T-helper 2 cell treated with Interferon-gamma antibody and Interleukin-4, amounts not matched to agents 5 μg/mL and 100 μg/mL, for 36 hours (primary cell): ENCODE measurements around the gene RANBP9.

Experiments
- DNase-seq: peaks from one replicate; pipeline ENCODE4 v3.0.0; 2021; ENCODE audit warnings: low spot score
- H3K27ac Mint-ChIP-seq: one replicate; pipeline ENCODE4 v1.8.0; 2021; ENCODE audit warnings: mild to moderate bottlenecking, mixed read lengths
- H3K27me3 Mint-ChIP-seq: one replicate; pipeline ENCODE4 v1.8.0; 2021; ENCODE audit warnings: low read depth, mixed read lengths
- H3K36me3 Mint-ChIP-seq: one replicate; pipeline ENCODE4 v1.8.0; 2021; ENCODE audit warnings: low read depth, mixed read lengths
- H3K4me1 Mint-ChIP-seq: one replicate; pipeline ENCODE4 v1.8.0; 2021; ENCODE audit warnings: low read depth, mixed read lengths
- H3K4me3 Mint-ChIP-seq: one replicate; pipeline ENCODE4 v1.8.0; 2022; ENCODE audit warnings: mild to moderate bottlenecking, moderate library complexity, mixed read lengths
- H3K9me3 Mint-ChIP-seq: one replicate; pipeline ENCODE4 v1.8.0; 2021; ENCODE audit warnings: mixed read lengths

Gene RANBP9

DNA sequence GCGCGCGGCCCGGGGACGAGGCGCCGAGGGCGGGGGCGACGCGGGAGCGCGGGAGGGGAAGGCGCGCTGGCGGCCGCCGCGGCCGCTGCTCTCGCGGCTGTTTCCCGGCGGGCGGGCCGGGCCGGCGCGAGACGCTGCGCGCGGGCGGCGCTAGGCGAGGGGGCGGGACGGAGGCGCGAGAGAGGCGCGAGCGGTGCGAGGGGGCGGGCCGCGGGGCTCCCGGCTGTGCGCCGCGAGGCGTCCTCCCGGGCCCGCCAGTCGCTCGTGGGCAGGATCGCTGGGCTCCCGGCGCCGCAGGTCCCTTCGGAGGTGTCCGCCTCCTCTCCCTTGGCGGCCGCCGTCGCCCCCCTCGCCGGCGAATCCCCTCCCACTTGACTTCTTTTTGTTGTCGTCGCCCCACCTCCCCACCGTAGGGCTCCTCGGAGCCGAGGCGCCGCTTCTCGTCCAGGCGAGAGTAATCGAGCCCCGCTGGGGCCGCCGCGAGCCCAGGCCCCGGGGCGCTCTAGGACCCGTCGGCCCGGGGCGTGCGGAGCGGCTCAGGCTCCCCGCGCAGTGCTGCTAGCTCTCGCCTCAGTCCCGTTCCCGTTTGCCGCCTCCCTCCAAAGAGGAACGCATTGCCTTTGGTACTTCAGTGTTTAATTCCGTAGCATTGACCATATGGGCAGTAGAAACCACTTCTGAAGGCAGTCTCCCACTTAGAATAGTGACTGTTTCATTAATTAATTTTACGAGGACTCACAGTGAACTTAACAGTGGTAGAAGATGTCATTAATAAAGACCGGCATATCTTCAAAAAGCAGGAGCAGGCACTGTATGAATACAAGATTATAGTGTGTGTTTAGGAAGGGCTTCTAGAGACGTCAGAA is at the start of gene RANBP9:
RANBP9 (minus strand) TSS at position 103 of the 866 bp plus-strand sequence. CDS start 330 bp downstream, outside the sequence.
- peaks cover 5% of the 10 kb centered on the region for H3K9me3 Mint-ChIP-seq
- peaks cover 18% of the 10 kb centered on the region for H3K36me3 Mint-ChIP-seq
- peak within 1 kb of the TSS; percentile 97 for H3K27ac Mint-ChIP-seq
- H3K4me1 Mint-ChIP-seq = peaks cover 57% of the 10 kb centered on the region
- no peaks in the 10 kb centered on the region for H3K27me3 Mint-ChIP-seq
- peak within 1 kb of the TSS; percentile 95 for H3K4me3 Mint-ChIP-seq
- peak; percentile 86 for DNase-seq

DNA sequence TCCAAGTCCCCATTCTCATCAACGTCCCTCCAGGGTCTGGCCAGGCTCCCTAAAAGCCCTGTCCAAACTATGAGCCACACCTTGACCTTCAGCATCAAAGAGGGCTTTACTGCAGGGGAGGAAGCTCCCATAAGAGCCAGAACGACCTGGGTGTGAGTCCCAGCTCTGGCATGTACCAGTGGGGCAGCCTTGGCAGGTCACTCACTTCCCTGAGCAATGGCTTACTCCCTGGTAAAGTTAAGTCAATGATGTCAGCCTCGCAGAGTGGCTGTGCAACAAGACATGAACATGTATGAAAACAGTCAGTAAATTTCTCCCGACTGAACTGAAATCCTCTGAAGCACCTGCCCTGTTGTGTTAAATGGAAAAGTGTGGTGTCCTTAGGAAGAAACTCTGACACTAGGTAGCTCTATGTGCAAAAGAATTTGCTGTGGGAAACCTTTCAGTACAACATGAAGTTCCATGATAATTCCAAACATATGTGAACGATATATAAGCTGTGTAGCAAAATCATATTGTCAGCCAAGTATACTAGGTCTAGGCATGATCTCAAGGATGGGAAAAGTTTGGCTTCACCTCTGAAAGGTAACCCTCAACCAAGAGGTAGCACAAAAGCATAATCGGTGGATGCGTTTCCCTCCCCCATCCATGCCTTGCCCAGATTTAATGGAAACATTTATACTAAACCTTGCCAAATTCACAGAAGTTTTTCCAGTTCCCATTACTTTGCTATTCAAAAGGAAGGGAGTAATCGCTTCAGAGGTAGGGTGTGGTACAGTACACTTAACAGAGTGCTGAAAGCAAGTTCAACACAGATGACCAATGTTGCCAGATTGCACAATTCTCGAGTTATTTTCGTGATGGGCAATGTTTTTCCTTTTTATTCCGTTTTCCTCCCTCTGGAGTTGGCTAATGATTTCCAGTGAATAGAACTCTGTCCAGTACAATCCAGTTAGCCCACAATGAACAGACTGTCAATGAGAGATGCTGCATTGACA is 49.0 kb upstream of the RANBP9 start:
- Mint-ChIP-seq H3K4me3 (no peak overlapping the region), H3K27ac (no peak overlapping the region), H3K27me3 (no peaks in the 10 kb centered on the region), H3K36me3 (peaks cover 2% of the 10 kb centered on the region), H3K4me1 (peaks cover 25% of the 10 kb centered on the region), H3K9me3 (no peaks in the 10 kb centered on the region)
- DNase-seq = no peak

DNA sequence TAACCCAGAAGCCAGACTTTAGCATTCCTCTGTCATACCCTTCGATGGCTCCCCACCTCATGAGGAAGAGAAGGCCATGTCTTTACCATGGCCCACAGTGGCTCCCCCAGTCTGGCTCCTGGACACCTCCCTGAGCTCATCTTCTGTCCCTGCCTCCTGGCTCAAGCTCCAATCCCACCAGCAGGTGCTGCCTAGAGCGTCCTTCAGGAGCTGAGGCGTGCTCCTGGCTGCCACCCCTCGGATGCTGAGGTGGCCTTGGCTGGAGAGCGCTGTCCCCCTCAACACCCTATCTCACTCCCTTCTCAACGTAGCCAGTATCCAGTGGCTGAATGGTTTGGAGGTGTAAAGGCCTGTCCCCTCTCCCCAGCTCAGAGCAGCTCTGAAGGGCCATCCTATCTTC is 47.4 kb upstream of the RANBP9 start:
- Mint-ChIP-seq H3K27me3 (no peaks in the 10 kb centered on the region), H3K9me3 (no peaks in the 10 kb centered on the region), H3K36me3 (peaks cover 2% of the 10 kb centered on the region), H3K4me1 (peaks cover 23% of the 10 kb centered on the region), H3K27ac (no peak overlapping the region), H3K4me3 (no peak overlapping the region)
- no peak for DNase-seq

DNA sequence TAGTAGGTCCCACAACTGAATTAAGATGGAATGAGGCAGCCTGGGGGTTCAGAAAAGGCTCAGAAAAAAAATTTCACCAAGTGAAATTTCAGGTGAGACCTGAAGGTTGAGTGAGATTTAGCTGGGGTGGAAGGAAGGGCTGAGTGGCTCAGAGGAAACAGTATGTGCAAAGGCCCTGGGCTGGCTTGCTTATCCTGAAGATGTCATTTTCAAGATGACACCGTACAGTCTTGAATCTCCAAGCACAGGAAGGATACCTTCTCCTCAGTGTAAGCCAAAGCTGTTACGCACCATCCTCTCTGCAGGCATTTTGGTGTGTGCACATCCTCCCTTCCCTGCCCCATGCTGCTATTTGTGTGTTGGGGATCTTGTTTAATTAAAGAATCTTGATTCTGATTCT is 43.0 kb upstream of the RANBP9 start:
- no peak overlapping the region for H3K4me3 Mint-ChIP-seq
- no peak for DNase-seq
- no peaks in the 10 kb centered on the region for H3K4me1 Mint-ChIP-seq
- H3K27me3 Mint-ChIP-seq = no peaks in the 10 kb centered on the region
- no peaks in the 10 kb centered on the region for H3K9me3 Mint-ChIP-seq
- H3K27ac Mint-ChIP-seq = no peak overlapping the region
- H3K36me3 Mint-ChIP-seq = no peaks in the 10 kb centered on the region

DNA sequence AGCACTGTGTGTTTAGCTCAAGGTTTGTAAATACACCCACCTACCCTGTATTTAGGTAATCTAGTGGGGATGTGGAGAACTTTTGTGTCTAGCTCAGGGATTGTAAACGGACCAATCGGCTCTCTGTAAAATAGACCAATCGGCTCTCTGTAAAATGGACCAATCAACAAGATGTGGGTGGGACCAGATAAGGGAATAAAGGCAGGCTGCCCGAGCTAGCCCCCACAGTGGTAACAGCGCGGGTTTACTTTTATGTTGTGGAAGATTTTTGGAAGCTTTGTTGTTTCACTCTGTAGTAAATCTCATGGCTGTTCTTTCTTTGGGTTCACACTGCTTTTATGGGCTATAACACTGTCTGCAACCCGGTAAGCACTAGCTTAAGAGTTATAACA is 32.1 kb upstream of the RANBP9 start:
- no peak for DNase-seq
- H3K27me3 Mint-ChIP-seq = no peaks in the 10 kb centered on the region
- no peak overlapping the region for H3K27ac Mint-ChIP-seq
- H3K4me1 Mint-ChIP-seq = peaks cover 2% of the 10 kb centered on the region
- no peak overlapping the region for H3K4me3 Mint-ChIP-seq
- H3K9me3 Mint-ChIP-seq = no peaks in the 10 kb centered on the region
- H3K36me3 Mint-ChIP-seq = no peaks in the 10 kb centered on the region

- Mint-ChIP-seq H3K27ac (no peak overlapping the region), H3K36me3 (no peaks in the 10 kb centered on the region), H3K4me1 (no peaks in the 10 kb centered on the region), H3K4me3 (no peak overlapping the region), H3K9me3 (no peaks in the 10 kb centered on the region), H3K27me3 (no peaks in the 10 kb centered on the region)
- DNase-seq = no peak
Observed at GRCh38 chr6:13742961-13743735, 31.5 kb upstream of the RANBP9 start.

- Mint-ChIP-seq H3K4me3 (no peak overlapping the region), H3K27me3 (no peaks in the 10 kb centered on the region), H3K27ac (no peak overlapping the region), H3K9me3 (no peaks in the 10 kb centered on the region), H3K36me3 (no peaks in the 10 kb centered on the region), H3K4me1 (no peaks in the 10 kb centered on the region)
- DNase-seq = no peak
Observed at GRCh38 chr6:13741365-13741764, 29.7 kb upstream of the RANBP9 start.

DNA sequence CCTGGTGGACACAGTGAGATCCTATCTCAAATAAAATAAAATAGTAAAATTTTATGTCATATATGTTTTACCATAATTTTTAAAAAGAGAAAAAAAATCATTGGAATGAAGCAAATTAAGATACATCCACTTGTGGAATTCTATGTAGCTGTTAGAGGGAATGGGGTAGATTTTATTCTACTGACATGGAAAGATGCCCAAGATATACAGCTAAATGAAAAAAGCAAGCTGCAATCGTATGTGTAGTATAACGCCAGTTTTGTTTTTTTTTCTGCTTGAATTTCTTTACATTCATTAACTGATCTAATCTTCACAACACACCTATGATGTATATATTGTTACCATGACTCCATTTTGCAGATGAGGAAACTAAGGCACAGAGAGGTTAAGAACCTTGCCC is 23.4 kb upstream of the RANBP9 start:
- H3K27me3 Mint-ChIP-seq = peaks cover 5% of the 10 kb centered on the region
- no peak overlapping the region for H3K27ac Mint-ChIP-seq
- H3K4me3 Mint-ChIP-seq = no peak overlapping the region
- no peaks in the 10 kb centered on the region for H3K36me3 Mint-ChIP-seq
- no peak for DNase-seq
- H3K4me1 Mint-ChIP-seq = no peaks in the 10 kb centered on the region
- H3K9me3 Mint-ChIP-seq = no peaks in the 10 kb centered on the region

- Mint-ChIP-seq H3K27ac (no peak overlapping the region), H3K4me3 (no peak overlapping the region), H3K9me3 (no peaks in the 10 kb centered on the region), H3K27me3 (peaks cover 5% of the 10 kb centered on the region), H3K36me3 (no peaks in the 10 kb centered on the region), H3K4me1 (no peaks in the 10 kb centered on the region)
- DNase-seq = no peak
Observed at GRCh38 chr6:13733178-13733887, 21.7 kb upstream of the RANBP9 start.

GRCh38 chr6:13730704-13731103 is 19.1 kb upstream of the RANBP9 start:
- no peaks in the 10 kb centered on the region for H3K36me3 Mint-ChIP-seq
- no peak for DNase-seq
- H3K27me3 Mint-ChIP-seq = peaks cover 5% of the 10 kb centered on the region
- no peak overlapping the region for H3K4me3 Mint-ChIP-seq
- H3K4me1 Mint-ChIP-seq = peaks cover 2% of the 10 kb centered on the region
- no peaks in the 10 kb centered on the region for H3K9me3 Mint-ChIP-seq
- no peak overlapping the region for H3K27ac Mint-ChIP-seq

- Mint-ChIP-seq H3K27ac (no peak overlapping the region), H3K4me3 (no peak overlapping the region), H3K4me1 (peaks cover 10% of the 10 kb centered on the region), H3K27me3 (peaks cover 5% of the 10 kb centered on the region), H3K36me3 (no peaks in the 10 kb centered on the region), H3K9me3 (no peaks in the 10 kb centered on the region)
- DNase-seq = no peak
Observed at GRCh38 chr6:13729891-13730290, 18.3 kb upstream of the RANBP9 start.

- Mint-ChIP-seq H3K27ac (no peak overlapping the region), H3K36me3 (no peaks in the 10 kb centered on the region), H3K9me3 (no peaks in the 10 kb centered on the region), H3K4me3 (no peak overlapping the region), H3K27me3 (no peaks in the 10 kb centered on the region), H3K4me1 (peaks cover 15% of the 10 kb centered on the region)
- peak; percentile 35 for DNase-seq
Observed at GRCh38 chr6:13725570-13725969, 13.9 kb upstream of the RANBP9 start.

DNA sequence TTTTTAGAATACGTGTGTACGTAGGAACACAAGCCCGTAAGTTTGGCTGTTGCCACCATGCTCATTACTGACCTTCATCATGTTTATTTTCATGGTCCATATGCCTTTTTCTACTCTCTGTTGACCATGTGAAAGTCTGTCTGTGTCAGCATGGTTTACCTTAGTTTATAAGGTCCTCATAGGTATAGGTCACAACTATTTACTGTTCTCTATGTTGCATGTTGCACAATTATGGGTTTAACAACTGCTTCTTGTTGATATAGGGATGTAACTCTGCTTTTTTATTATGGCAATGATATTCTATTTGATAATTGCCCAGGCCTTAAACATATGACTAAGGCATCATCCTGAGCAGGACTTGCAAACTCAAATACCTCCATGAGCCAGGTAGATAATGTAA is 13.4 kb upstream of the RANBP9 start:
- H3K4me1 Mint-ChIP-seq = peaks cover 15% of the 10 kb centered on the region
- H3K27me3 Mint-ChIP-seq = no peaks in the 10 kb centered on the region
- no peaks in the 10 kb centered on the region for H3K9me3 Mint-ChIP-seq
- H3K36me3 Mint-ChIP-seq = no peaks in the 10 kb centered on the region
- H3K27ac Mint-ChIP-seq = no peak overlapping the region
- no peak overlapping the region for H3K4me3 Mint-ChIP-seq
- DNase-seq = no peak
